Ecto neural progenitor cell (in vitro differentiated cells): ENCODE data around the gene FOXN1.

Experiments used
- DNase-seq: peaks from one replicate; pipeline ENCODE4 v3.0.0-alpha.2; 2018; ENCODE audit warnings: low spot score

The FOXN1 gene

DNA sequence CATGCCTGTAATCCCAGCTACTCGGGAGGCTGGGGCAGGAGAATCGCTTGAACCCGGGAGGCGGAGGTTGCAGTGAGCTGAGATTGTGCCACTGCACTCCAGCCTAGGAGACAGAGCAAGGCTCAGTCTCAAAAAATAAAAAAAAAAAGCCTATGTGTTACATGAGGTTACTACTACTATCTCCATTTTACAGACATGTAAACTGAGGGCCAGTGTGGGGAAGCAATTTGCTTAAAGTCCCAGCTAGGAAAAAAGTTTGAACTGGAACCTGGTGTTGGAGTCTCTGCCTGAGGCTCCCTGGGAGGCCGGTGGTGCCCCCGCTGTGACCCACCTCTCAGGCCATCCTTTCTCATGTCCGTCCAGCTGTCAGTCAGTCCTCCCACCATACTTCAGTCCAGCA lies 28.2 kb upstream of the FOXN1 start:
- DNase-seq = no peak

DNA sequence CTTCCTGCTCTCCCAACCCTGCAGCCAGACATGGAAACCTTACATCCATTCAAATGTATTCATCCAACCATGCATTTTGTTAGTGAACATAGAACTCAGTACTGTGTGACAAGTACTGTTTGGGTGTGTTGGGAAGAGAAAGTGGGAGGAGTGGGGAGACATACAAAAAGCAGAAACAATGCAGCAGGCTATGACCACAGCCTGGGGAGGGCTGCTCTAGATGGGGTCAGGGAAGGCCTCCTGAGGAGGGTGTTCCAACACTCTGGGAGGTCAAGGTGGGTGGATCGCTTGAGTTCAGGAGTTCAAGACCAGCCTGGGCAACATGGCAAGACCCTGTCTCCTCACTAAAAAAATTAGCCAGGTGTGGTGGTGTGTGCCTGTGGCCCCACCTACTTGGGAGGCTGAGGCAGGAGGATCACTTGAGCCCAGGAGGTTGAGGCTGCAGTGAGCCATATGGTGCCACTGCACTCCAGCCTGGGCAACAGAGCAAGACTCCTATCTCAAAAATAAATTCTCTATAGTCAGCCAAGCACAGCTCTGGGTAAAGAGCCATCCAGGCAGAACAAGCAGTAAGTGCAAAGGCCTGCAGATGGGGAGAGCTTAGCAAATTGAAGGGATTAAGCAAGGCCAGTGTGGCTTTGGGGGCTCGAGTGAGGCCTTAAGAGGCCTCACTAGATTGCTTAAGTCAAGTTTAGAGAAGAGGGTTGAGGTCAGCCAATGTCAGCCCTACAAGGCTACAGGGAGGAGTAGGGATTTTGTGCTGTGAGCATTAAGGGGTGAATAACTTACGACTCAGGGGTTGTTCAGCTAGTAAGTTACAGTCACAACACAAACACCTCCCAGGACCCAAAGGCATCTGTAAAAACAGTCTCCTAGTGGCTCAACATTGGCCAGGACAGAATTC lies 27.2 kb upstream of the FOXN1 start:
- no peak for DNase-seq

DNA sequence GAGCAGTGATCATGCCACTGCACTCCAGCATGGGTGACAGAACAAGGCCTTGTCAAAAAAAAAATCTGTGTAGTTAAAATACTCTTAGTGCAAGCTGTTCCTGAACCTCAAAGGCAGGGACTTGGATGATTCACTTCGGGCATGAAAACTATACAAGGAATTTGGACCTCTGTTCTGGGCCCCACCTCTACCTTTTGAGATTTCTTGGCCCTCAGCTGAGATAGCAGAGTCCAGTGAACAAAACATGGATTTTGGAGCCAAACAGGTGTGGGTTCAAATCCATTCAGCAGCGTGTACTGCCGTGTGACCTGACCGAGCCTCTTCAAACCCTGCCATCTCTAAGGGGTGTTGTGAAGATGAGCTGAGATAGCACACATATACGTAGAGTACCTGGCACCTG lies 25.9 kb upstream of the FOXN1 start:
- no peak for DNase-seq

DNA sequence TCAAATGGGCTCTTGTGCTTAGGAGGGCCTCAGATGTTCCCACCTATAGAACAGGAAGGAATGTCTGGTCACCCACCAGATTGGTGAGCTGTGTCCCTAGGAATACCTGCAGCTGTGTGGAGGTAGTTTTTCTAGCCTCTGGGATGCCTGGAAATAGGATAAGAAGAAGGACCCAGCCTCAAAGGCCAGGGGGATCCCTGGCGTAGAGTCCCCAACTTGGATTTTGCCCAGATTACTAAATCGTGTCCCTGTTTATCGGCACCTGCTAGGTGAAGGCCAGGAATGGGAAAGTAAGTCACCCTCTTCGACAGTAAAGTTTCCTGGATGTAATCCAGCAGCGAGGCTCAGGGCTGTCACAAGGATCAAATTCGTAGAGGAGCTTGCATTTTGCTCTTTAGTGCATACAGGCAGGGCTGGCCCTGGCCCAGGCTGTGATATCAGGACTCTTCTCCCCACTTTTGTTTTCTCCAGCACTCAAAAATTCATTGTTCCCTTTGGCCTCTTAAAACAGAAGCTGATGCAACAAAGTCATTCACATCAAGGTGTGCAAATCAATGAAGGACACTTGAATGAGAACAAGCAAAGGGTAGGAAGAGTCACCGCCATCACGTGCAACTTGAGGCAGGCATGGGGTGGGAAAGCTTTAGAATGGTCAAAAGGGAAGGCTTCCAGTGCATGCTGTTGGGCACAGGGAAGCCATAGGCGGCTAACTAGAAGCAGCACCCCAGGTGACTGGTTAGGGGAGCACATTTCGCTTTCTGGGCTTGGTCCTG lies 25.2 kb upstream of the FOXN1 start:
- no peak for DNase-seq

DNA sequence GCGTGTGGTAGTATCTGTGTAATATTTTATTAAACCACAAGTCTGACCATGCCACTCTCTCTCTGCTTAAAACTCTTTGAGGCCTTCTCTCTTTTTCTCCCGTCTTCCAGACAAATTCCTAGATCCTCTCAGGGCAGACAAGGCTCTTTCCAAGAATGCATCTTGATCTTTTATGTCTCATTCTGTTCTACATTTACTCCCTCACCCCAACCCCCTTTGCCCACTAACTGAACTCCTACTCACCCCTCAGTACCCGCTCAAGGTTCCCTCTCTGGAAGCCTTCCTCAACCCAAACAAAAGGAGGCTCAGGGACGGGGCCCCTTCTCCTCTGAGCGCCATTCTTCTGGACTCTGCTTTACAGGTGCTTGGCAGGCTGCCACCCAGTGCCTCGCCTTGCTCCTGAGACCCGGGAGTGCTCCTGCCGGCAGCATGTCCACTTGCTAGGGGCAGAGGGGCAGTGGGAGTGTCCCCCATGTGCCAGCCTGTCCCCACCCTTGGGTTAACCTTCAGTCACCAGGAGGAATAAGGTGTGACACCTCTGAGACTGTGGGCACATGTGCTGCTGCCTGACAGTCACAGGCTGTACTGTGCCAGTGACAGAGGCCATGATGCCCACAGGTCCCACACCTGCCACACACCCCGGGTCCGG lies 23.5 kb upstream of the FOXN1 start:
- no peak for DNase-seq

DNA sequence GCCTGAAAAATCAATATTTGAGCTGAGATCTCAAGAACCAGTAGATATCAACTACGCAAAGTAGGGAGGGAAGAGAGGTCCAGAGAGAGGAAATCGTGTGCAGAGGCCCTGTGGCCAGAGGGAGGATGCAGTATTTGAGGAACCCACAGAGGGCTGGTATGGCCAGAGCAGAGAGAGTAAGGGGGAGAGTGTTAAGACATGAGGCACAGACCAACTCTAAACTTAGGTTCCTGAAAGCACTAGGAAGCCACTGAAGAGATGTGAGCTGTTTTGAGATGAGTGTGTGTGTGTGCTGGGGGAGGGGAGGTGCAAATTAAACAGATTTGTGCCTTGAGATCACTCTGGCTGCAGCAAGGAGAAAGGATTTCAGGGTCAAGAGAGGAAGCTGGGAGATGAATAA lies 21.9 kb upstream of the FOXN1 start:
- DNase-seq = no peak

DNA sequence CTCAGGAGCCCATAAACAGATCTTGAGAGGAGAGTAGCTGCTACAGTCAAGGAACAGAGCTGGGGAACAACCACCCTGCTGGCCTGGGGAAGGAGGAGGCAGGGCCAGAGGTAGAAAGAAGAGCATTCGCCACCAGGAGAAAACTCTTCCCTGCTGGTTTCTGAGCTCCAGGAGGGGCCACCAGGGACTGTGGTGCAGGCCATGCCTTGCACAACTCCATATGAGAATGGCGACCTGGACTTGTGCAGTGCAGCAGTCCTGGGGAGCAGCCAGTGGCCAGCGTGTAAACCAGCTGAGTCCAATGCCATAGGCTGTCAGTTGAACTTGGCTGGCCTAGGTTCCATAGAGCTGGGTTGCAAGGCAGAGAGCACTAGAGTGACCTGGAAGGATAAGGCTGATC lies 21.1 kb upstream of the FOXN1 start:
- DNase-seq = no peak

DNA sequence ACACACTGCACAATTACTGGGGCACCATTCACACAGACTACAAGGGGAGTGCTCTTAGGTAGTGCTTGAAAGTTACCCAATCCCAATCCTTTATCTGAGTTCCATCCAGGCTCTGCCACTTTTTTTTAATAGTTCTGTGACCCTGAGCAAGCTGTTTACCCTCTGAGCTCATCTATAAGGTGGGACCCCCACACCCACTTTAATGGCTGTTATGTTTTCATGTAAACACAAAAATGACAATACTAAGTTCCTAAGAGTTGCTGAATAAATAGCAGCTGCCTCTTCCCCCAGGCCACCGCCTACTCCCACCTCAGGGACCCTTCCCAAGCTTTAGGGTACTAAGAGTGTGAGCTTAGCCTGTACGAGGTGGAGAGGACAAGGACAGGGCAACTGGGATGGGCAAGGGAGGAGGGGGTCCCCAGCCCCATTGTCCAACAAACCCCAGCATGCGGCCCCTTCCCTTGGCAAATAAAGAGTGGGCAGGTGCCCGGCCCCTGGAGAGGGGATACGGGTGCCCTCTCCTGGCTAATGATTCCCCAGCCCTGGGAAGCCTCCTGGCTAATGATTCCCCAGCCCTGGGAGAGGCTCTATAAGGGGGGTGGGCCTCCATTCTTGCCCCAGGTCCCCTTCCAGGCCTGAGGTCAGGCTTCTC lies 18.1 kb upstream of the FOXN1 start:
- DNase-seq = no peak

DNA sequence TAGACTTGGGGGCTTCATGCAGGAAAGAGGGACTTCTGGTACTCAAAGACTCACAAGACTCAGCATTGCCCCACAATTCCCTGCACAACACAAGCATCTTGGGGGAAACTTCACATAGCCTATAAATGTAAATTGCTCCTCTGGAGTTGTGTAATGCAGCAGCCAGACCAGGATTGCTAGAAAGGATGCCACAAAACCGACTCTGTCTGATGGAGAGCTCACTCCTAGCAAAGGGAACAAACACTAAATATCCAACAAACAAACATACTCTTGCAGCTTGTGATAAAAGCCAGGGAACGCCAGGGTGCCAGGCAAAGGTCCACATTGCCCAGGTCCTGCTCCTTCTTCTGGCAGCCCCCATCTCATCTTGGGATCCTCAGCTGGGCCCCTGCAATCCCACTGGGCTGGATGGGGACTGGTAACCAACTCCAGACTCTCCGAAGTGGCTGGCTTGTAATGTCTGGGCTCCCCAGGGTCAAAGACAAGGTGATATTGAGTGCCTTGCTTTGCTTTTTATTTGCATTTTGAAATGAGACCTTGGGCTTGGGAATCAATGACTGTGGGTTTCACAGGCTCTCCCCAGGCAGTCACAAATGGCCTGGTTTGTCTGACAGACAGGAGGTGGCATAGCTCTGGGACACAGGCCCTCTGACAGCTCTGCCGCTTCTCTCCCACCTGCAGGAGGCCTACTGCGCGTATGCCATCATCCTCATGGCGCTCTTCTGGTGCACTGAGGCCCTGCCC lies 17.4 kb upstream of the FOXN1 start:
- DNase-seq = no peak

DNA sequence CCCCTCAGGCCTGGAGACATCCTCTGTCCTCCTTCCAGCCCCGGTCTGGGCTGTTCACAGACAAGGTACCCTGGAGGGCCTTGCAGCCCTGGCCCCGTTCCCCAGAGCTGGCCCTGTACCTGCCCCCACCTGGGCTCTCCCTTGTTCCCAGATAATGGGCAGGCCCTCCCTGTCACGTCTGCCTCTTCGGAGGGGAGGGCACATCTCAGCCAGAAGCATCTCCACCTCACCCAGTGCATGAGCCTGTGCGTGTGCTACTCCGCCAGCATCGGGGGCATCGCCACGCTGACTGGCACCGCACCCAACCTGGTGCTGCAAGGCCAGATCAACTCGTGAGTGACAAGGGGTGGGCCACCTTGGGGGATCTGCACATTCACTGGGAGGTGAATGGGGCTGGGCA lies 14.9 kb upstream of the FOXN1 start:
- no peak for DNase-seq

DNA sequence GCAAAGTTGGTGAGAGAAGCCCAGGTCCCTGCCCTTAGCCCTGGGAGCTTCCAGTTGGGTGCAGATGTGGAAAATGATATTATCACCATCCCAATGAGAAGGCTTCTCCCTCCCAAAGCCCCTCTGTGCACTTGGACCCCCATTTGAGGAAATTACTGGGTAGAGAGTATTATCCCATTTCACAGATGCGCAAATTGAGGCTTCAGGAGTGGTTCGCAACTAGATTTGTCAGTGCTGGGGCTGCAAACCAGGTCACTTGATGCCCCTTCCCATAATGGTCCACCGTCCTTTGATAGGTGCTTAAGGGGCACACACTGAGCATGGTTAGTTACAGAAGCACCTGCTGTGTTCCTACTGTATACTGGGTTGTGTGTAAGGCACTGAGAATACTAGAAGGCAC lies 14.3 kb upstream of the FOXN1 start:
- DNase-seq = no peak

DNA sequence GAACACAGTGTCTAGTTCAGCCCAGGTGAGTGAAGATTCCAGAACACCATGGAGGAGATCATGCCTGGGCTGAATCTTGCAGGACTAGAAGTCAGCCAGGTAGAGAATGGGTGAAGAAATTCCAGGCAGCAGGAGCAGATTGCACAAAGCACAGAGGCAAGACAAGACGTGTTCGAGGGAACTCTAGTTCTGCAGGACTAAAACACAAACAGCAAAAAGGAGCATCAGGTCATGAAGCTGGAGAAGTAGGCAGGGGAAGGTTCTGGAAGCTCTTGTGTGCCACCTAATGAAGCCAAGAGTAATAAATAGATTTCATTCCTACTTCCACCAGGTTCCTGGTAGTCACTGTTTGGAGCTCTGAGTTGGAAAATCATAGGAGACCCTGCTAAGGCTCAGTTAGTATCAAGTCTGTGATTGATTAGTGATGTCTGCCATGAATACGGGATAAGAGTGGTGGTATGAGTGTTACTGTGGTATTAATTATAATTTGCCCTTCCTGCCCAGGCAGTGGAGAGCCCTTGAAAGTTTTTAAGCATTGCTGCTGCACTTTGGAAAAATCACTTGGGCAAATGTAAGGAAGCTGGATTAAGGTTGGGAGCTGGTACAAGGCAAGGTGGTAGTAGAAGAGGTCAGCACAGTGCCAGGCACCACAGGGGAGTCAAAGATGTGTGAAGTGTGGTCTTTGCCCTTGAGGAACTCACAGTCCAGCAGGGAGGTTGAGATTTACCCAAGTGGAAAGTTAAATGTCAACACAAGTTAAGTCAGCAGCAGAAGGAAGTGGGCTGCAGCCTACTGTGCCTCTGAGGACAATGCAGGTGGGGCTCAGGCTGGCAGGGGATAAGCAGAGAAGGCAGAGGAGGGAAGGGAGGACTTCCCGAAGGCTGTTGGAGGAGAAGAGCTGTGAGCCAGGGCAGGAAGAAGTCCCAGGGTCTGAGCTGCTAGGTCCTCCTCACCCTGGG lies 13.5 kb upstream of the FOXN1 start:
- no peak for DNase-seq

DNA sequence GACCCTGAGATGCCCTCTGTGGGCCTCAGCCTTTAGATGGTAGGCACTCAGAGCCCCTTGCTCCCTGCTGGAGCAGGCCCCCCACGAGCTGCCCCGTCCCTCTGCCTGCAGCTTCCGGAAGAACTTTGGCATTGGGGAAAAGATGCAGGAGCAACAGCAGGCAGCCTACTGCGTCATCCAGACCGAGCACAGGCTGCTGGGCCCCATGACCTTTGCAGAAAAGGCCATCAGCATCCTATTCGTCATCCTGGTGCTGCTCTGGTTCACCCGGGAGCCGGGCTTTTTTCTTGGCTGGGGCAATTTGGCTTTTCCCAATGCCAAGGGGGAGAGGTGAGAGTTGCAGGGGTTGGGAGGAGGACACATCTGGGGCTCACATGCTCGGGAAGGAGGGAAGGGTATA lies 12.7 kb upstream of the FOXN1 start:
- DNase-seq = no peak

DNA sequence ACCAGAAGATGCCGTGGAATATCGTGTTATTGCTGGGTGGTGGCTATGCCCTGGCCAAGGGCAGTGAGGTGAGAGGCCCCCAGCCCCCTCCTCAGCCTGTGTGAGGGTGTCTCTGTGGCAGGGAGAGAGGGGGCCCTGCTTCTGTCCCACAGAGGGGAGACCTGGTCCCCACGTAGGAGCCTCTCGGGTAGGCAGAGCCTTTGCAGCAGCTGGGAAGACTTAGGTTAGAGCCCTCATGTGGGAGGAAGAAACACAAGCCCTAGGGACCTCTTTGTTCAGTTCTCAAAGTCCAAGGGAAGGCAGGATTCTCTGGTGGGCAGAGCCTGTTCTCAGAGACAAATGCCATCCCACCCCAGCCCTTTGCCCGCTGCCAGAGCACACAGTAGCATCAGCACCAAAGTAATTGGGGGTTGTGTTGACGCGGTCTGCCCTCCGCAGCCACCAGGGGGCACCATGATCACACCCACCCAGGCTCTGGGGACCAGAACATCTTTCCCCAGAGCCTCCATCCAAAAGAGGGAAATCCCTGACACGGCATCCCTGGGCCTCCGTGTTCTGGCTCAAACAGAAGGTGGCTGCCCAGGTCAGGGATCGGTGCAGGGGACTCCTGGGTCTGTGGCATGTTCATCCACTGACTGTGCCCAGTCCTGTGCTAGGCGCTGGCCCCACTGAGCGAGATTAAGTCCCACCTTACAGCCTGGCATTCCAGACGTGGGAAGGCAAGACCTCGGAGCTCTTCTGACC lies 11.5 kb upstream of the FOXN1 start:
- peak; percentile 93 for DNase-seq

DNA sequence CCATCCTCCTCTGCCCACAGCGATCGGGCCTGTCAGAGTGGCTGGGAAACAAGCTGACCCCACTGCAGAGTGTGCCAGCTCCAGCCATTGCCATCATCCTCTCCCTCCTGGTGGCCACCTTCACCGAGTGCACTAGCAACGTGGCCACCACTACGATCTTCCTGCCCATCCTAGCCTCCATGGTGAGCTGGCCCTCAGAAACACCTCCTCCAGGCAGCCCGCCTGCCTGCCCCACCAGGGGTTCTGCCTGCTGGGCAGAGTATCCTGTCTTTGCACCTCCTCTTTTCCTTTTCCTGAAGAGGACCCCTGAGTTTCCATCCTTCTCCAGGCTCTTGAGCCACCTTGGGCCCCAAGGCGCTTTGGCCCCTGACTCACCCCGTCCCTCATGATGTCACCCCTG lies 10.5 kb upstream of the FOXN1 start:
- no peak for DNase-seq

DNA sequence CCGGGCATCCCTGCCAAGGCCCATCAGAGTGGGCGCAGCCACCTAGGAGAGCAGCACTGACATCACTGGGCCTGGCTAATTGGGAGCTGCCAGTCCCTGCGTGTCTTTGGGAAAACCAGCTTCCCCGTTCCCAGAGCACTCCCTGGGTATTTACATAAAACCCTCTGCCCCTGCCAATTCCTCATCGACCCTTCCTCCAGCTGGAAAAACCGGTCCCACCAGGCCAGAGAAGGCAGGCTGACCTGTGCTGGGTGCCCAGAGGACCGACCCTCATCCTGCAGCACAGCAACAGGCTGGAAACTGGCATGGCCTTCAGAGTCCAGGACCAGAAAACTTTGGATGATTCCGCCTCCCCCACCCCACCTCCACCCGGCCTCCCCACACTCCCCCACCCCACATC lies 8.2 kb upstream of the FOXN1 start:
- no peak for DNase-seq

DNA sequence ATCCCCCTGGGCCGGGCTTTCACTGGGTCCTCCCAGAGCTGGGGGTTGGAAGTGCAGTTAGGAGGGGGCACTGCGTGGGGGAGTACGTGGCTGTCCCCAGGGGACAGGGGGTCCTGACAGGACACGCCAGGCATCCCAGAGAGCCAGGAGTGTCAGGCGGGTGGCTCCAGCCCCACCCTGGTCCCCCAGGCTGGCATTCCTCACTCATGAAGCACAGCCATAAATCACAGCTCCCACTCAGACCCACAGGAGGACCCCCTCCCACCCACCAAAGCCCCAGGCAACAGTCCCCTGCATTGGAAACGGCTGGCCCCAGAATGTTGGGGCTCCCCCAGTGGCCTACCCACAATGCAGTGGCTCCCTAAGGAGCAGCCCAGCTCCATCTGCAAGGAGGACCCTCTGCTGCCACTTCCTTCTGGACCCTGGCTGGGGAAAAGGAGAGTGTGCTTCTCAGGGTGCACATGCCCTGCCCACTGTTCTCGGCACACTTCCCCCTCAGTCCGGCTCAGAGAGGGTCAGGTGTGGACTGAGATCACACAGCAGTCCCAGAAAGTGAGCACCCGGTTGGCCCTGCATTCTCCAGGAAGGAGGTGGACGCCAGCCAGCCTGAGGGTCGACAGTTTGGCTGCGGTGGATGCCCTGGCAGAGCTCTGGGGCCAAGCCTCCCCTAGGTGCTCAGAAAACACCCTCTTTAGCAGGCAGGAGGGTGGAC lies 7.3 kb upstream of the FOXN1 start:
- DNase-seq = no peak

DNA sequence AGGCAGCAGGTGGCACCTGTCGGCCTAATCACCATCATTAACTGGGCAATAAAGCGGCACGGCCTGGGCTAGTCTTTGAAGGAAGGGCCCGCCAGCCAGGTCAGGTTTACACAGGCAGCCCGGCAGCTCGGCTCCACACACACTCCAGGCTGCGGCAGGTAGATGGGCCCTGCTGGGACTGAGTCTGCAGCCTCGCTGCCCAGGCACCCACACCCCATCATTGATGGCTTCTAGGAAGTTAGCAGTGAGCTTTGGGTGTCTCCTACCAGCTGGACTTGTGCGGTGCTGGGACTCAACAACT lies 6.8 kb upstream of the FOXN1 start:
- DNase-seq = no peak

DNA sequence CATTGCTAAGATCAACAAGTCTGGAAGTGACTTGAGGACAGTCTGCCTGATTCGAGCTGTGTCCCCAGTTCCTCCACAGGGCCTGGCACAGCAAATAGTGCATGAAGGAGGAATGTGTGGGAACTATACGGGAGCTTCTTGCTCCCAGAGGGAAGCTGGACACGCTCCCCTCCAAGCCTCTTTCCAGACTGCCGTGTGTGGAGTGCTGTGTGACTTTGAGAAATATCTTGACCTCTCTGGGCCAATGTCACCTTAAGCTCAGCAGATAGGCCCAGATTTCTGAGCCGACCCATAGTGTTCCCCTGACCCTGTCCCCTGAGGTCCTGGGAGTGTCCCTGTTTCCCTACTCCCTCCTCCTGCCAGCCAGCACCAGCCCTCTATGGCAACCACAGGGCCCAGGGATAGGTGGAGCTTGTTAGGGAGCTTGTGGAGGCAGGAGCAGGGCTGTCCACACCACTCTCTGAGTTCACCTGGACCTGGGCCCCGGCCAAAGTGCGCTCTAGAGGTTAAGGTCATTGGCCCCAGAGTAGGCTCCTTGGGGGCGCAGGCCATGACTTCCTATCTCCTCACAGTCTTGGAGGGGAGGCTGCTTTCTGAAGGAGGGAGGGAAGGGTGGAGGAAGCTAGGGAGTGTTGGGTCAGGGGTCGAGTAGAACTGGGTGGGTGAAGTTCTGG lies 6.3 kb upstream of the FOXN1 start:
- no peak for DNase-seq
